ENCODE data around the gene CPLX1. TPM values are rescaled to one million over a fixed set of nuclear protein-coding genes. Genes with fewer than 3 reads are reported as not detected.

CPLX1 gene
- total and polyA plus RNA-seq, 12 donors, result 1.7 to 25.3 (median 7.5) TPM

DNA sequence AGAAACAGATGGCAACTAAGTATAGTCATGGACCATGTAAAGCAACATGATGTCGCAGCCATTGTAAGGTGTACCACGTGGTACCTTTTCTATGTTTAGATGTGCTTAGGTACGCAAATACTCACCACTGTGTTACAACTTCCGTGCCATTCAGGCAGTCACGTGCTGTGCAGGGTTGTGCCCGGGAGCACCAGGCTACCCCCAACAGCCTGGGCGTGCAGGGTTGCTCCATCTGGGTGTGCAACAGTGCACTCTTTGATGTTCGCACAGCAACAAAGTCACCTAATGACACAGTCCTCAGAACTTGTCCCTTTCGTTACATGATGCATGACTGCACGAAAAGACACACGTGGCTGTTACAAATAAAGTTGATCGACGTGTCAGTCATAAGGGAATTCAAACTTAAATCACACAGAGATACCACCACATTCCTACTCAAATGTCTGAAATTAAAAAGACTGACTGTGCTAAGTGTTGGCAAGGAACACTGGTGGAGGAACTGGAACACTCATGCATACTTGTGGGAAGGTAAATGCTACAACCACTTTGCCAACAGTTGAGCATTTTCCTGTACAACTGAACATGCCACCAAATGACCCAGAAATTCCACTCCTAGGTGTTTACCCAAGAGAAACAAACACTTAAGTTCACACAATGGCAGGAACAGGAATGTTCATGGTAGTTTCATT is 24.3 kb downstream of the CPLX1 start:
- Histone ChIP-seq H3K27ac (no peak overlapping the region), H3K27me3 (no peaks in the 10 kb centered on the region), H3K9me3 (replicated peaks in 1 of 3) (no peaks in the 10 kb centered on the region), H3K36me3 (replicated peaks in 1 of 2) (no peaks in the 10 kb centered on the region), H3K4me1 (replicated peaks in 1 of 2) (no peaks in the 10 kb centered on the region), H3K4me3 (no peak overlapping the region)
- DNase-seq, result no peak
- intact Hi-C loops (cut with DNase I), result no loop called here
- 92 to 95% (median 93%) methylated on average over 13 of the region's 13 CpGs for WGBS, 4 donors
- TF ChIP-seq, protein P1, sequence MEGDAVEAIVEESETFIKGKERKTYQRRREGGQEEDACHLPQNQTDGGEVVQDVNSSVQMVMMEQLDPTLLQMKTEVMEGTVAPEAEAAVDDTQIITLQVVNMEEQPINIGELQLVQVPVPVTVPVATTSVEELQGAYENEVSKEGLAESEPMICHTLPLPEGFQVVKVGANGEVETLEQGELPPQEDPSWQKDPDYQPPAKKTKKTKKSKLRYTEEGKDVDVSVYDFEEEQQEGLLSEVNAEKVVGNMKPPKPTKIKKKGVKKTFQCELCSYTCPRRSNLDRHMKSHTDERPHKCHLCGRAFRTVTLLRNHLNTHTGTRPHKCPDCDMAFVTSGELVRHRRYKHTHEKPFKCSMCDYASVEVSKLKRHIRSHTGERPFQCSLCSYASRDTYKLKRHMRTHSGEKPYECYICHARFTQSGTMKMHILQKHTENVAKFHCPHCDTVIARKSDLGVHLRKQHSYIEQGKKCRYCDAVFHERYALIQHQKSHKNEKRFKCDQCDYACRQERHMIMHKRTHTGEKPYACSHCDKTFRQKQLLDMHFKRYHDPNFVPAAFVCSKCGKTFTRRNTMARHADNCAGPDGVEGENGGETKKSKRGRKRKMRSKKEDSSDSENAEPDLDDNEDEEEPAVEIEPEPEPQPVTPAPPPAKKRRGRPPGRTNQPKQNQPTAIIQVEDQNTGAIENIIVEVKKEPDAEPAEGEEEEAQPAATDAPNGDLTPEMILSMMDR (IDR thresholded peaks at IDR 0.05), result no peak
- TF ChIP-seq POLR2A (IDR thresholded peaks at IDR 0.05), result no peak

DNA sequence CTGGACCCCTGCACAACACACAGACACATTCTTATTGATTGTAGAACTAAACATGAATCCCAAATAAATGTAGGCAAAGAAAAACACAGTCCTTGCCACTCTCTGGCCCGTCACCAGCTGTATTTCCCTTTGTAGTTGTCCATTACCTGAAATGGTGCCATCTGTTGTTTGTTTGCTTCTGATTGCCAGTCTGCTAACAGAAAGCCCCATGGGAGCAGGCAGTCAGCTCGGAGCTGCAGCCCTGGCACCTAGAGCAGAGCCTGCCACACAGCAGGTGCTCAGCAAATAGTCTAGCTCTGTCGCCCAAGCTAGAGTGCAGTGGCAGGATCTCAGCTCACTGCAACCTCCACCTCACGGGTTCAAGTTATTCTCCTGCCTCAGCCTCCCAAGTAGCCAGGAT is 28.9 kb downstream of the CPLX1 start:
- no peaks in the 10 kb centered on the region for H3K4me1 ChIP-seq (replicated peaks in 1 of 2)
- no peak overlapping the region for H3K27ac ChIP-seq
- H3K27me3 ChIP-seq, result no peaks in the 10 kb centered on the region
- TF ChIP-seq, protein P1 (IDR thresholded peaks at IDR 0.05), result no peak
- no peak for TF ChIP-seq POLR2A (IDR thresholded peaks at IDR 0.05)
- no peaks in the 10 kb centered on the region for H3K36me3 ChIP-seq (replicated peaks in 1 of 2)
- no peak for DNase-seq
- no peaks in the 10 kb centered on the region for H3K9me3 ChIP-seq (replicated peaks in 1 of 3)
- WGBS, 4 donors, result 84 to 91% (median 89%) methylated on average over 3 to 4 of the region's 4 CpGs
- intact Hi-C loops (cut with DNase I), result no loop called here
- no peak overlapping the region for H3K4me3 ChIP-seq

DNA sequence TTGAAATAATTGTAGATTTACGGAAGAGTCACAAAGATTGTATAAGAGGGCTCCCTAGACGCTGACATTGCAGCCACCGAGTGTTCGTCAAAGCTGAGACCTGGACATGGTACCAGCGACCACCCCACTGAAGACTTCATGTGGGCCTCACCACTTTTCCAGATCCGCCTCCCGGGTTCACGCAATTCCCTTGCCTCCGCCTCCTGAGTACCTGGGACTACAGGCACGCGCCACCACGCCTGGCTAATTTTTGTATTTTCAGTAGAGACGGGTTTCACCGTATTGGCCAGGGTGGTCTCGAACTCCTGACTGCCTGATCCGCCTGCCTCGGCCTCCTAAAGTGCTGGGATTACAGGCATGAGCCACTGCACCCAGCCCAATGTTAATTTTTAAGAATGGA is 29.7 kb downstream of the CPLX1 start:
- WGBS, 4 donors, result 91 to 96% (median 96%) methylated on average over 17 of the region's 17 CpGs
- H3K36me3 ChIP-seq (replicated peaks in 1 of 2), result no peaks in the 10 kb centered on the region
- DNase-seq, result no peak
- TF ChIP-seq POLR2A (IDR thresholded peaks at IDR 0.05), result no peak
- TF ChIP-seq, protein P1 (IDR thresholded peaks at IDR 0.05), result no peak
- no peaks in the 10 kb centered on the region for H3K4me1 ChIP-seq (replicated peaks in 1 of 2)
- no peaks in the 10 kb centered on the region for H3K9me3 ChIP-seq (replicated peaks in 1 of 3)
- no peak overlapping the region for H3K4me3 ChIP-seq
- H3K27me3 ChIP-seq, result no peaks in the 10 kb centered on the region
- H3K27ac ChIP-seq, result no peak overlapping the region
- intact Hi-C loops (cut with DNase I), result no loop called here

DNA sequence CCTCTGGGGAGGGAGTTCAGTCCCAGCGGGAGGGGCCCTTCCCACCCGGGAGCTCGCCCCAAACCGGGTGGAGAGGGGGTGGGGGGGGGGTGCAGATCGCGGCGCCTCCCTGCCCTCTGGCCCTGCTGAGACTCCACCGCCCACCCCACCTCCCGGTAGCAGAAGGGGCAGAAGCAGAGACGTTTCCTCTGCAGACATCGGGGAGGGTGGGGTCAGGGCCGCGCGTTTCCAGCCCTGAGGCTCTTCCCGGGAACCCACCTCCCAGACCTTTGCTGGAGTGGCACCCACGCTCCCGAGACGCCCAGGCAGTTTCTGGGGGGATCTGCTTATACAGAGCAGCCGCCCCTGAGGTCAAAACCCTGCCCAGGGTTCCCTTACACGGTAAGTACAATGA is 30.2 kb downstream of the CPLX1 start:
- Histone ChIP-seq H3K27ac (no peak overlapping the region), H3K27me3 (no peaks in the 10 kb centered on the region), H3K4me3 (no peak overlapping the region), H3K9me3 (replicated peaks in 1 of 3) (no peaks in the 10 kb centered on the region), H3K36me3 (replicated peaks in 1 of 2) (no peaks in the 10 kb centered on the region), H3K4me1 (replicated peaks in 1 of 2) (no peaks in the 10 kb centered on the region)
- DNase-seq, result no peak
- TF ChIP-seq POLR2A (IDR thresholded peaks at IDR 0.05), result no peak
- TF ChIP-seq, protein P1 (IDR thresholded peaks at IDR 0.05), result no peak
- intact Hi-C loops (cut with DNase I), result no loop called here
- whole genome bisulfite sequencing, 4 donors, result 33 to 73% (median 48%) methylated on average over 3 to 20 of the region's 20 CpGs

Measured in adrenal gland (tissue), 12 donors.